Activated CD4-positive, alpha-beta T cell treated with anti-CD3 and anti-CD28 coated beads, Interleukin-2, amount 50 U/mL, for 16 hours (primary cell): ENCODE results near the gene MROH2A.
"Not testable (repeated sequence)": the region's sequence is repeated elsewhere in the genome, so short reads cannot be mapped to it uniquely, and the experiment has no call there.

ENCODE experiments used
- DNase-seq: peaks from one replicate; pipeline ENCODE4 v3.0.0-alpha.2; 2020

Gene MROH2A, protein sequence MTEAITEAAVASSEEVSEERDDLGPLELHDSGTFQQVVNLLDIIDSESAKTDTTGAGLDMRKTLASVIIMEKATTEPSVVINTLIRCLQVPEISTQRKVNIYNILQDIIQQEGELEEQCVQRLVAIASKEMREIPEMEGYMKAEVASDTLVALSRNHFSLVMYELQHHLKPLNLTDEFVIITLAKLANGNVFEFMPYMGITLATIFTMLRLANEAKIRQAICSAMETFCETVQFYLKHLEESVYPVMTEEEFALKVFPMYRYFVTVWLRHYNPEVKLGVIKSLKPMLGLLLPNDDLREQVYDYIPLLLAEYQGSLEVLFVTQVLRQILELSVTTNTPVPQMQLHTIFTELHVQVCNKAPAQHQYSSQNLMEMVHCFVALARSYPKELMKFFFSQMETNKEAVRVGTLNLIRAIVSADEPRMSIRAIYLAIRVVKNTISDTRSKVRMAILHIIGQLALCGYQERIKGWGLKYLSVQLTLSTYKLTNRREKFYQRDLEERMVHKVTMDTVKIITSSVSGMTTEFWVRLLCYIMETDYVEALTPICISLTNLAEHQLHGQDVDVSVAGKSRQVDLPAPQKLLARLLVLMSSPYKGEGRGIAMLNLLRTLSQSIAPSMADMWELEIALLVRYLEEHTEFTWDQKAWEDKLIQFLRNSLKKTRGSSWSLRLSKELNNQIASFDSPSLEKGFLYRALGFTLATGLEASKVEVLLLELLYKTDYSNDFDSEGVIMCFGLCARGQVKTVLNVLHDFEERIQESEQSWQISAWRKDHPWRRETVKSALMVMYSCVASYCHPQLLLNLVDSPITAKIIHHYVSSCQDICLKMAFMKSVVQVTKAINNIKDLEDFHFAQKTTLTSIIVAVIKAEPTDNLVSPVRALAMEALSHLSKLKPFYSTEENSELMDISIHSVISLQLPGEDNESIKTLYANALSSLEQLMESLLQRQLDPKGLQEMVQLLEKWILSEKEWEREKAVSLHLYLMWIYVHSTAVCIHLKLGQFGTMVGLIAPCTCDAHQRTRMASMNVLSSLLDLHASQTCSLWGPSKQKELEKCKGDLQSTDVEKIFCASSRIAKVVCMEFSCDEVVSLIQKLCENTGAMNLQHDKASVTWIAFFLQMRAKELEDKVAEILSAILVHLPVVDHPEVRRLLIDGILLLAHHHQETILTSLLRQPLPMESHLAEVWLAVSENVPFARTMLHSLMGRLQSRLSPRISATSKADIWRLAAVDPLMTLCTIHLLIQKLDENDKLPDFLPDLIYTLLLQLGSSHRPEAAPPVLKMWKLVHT (N-terminal part only)

DNA sequence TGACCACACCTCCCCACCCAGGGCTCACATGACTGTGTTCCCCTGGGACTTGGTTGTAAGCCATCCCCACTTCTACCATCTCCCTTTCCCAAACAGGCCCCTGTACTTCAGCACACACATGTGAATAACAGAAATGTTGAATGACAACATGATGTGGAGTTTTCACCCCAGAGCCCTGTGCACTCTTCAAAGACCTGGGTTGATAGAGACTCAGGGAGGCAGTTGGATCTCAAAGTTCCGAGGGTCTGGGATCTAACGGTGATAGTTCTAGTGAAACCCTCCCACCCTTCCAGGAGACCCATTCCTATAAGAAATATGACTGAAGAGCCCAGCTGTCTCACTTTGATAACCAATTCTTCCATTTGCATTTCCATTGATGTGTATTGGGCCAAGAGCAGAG, at the start of gene MROH2A:
TSS of gene MROH2A (plus strand) at position 301 of the 400 bp plus-strand sequence. CDS start 1,029 bp downstream, outside the sequence.
- DNase-seq = no peak

DNA sequence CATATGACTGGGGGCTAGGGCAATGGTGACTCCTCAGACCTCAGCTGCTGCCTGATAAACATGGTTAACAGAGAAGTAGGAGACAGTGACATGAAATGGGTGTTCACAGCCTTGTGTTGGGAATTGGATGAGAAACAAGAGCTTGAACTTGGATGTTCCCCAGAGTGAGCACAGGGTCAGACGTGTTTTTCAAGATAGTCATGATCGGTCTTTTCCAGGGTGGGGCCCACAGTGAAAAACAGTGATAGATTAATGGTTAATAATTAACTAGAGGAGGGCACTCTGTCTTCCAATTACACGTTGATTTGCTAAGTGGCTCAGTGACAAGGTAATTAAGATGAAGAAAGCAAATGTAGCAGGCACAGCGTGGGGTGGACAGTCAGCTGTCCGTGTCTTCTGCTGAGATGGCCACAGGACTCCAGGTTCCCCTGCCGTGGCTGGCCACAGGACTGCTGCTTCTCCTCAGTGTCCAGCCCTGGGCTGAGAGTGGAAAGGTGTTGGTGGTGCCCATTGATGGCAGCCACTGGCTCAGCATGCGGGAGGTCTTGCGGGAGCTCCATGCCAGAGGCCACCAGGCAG, 49.3 kb upstream of the MROH2A start, which contains the start of gene UGT1A3:
TSS of gene UGT1A3 (plus strand) at position 320 of the 579 bp plus-strand sequence. CDS start at position 405, 85 bp downstream.
- no peak for DNase-seq

DNA sequence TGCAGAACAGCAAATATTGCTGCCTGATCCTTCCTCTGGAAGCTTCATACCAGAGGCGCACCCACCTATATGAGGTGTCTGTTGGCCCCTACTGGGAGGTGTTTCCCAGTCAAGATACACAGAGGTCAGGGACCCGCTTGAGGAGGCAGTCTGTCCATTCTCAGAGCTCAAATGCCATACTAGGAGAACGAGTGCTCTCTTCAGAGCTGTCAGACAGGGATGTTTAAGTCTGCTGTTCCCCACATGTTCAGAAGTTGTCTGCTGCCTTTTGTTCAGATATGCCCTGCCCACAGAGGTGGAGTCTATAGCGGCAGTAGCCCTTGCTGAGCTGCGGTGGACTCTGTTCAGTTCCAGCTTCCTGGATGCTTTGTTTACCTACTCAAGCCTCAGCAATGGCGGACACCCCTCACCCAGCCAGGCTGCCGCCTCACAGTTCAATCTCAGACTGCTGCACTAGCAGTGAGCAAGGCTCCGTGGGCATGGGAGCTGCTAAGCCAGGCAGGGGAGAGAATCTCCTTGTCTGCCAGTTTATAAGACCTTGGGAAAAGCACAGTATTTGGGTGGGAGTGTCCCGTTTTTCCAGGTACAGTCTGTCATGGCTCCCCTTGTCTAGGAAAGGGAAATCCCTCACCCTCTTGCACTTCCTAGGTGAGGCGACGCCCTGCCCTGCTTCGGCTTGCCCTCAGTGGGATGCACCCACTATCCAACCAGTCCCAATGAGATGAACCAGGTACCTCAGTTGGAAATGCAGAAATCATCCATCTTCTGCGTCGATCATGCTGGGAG, 41.1 kb upstream of the MROH2A start:
- not testable (repeated sequence) for DNase-seq

- DNase-seq = no peak
Observed at GRCh38 chr2:233740870-233741269, 37.3 kb upstream of the MROH2A start.

DNA sequence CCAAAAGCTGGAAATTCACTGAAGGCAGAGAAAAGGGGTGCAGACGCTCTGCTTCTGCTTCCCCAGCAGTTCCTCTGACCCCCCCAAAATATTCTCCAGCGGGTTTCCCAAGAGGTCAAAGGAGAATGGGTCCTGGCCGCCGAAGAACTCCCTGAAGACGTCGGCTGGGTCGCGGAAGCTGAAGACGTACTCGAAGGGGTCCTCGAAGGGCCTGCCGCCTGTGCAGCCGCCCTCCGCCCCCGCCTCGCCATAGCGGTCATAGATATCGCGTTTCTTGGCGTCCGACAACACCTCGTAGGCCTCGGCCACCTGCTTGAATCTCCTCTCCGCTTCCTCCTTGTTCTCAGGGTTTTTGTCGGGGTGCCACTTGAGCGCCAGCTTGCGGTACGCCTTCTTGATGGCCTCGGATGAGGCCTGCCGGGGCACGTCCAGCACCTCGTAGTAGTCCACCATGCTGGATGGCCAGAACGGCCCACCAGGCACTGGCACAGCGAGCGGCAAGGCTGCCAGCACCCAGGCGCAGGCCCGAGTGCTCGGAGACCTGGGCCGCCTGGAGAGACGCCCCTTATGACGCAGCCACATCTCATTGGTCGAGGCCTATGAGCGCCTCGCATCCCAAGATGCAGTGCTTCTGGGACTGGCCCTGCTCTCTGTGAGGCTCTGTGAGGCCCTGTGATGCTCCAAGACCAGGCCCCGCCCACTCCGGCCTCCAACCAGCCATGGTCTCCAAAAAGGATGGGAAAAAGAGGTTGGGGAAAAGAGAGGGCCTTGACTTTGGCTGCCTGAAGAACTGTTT, 34.5 kb upstream of the MROH2A start:
- no peak for DNase-seq

- DNase-seq = no peak
Observed at GRCh38 chr2:233745073-233745755, 32.9 kb upstream of the MROH2A start.

DNA sequence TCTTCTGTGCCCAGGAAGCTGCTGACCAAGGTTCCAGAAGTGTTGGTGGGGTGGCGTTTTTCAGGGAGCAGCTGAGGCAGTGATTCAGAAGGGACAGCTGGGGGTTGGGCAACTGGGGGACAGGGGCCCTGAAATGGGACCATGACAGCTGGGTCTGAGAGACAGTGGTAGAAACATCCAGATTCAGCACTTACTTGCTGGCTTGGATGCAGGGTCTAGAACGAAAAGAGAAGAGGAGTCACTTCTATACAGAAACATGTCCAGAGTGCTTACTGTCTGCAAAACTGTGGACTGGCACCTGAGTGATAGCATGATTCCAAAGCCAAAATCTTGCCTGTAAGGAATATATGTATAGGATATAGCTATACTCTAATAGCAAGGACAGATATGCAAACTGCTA, 32.3 kb upstream of the MROH2A start:
- DNase-seq = not testable (repeated sequence)

DNA sequence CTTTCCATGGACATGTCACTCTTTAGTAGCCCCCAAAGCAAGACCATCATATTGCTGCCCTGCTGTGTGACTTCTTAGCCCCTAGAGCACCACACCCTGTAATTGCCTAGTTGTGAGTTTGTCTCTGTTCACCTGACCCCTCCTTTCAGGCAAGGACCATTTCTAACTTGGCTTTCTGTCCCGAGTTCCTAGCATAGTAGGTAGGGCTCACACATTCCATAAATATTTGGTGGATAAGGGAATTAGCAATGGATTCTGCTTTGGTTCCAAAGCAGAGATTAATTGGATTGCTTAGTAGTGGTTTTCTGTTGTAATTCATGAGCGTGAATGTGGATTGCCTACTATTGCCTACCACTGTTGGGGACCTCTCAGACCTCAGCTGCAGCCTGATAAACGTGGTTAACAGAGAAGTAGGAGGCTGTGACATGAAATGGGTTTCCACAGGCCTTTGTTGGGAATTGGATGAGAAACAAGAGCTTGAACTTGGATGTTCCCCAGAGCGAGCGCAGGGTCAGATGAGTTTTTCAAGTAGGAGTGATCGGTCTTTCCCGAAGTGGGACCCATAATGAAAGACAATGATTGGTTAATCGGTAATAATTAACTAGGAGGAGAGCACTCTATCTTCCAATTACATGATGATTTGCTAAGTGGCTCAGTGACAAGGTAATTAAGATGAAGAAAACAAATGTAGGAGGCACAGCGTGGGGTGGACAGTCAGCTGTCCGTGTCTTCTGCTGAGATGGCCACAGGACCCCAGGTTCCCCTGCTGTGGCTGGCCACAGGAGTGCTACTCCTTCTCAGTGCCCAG, 31.5 kb upstream of the MROH2A start:
- no peak for DNase-seq

DNA sequence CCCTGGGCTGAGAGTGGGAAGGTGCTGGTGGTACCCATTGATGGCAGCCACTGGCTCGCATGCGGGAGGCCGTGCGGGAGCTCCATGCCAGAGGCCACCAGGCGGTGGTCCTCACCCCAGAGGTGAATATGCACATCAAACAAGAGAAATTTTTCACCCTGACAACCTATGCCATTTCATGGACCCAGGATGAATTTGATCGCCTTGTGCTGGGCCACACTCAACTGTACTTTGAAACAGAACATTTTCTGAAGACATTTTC, 30.9 kb upstream of the MROH2A start:
- no peak for DNase-seq

DNA sequence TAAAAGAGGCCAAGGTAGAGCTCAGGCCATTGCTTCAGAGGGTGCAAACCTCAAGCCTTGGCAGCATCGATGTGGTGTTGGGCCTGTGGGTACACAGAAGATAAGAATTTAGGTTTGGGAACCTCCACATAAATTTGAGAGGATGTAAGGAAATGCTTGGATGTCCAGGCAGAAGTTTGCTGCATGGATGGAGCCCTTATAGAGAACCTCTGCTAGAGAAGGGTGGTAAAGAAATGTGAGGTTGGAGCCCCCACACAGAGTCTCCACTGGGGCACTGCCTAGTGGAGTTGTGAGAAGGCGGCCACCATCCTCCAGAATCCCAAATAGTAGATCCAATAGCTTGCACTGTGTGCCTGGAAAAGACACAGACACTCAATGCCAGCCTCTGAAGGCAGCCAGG, 27.4 kb upstream of the MROH2A start:
- not testable (repeated sequence) for DNase-seq

GRCh38 chr2:233751212-233752009, 26.7 kb upstream of the MROH2A start:
- not testable (repeated sequence) for DNase-seq

DNA sequence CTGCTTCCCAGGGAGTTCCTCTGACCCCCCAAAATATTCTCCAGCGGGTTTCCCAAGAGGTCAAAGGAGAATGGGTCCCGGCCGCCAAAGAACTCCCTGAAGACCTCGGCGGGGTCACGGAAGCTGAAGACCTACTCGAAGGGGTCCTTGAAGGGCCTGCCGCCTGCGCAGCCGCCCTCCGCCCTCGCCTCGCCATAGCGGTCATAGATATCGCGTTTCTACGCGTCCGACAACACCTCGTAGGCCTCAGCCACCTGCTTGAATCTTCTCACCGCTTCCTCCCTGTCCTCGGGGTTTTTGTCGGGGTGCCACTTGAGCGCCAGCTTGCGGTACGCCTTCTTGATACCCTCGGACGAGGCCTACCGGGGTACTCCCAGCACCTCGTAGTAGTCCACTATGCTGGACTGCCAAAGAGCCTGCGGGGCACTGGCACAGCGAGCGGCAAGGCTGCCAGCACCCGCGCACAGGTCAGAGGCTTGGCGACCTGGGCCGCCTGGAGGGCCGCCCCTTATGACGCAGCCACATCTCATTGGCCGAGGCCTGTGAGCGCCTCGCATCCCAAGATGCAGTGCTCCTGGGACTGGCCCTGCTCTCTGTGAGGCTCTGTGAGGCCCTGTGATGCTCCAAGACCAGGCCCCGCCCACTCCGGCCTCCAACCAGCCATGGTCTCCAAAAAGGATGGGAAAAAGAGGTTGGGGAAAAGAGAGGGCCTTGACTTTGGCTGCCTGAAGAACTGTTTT, 23.1 kb upstream of the MROH2A start:
- no peak for DNase-seq

GRCh38 chr2:233756429-233757081, 21.6 kb upstream of the MROH2A start:
- no peak for DNase-seq

GRCh38 chr2:233758141-233758540, 20.0 kb upstream of the MROH2A start:
- DNase-seq = no peak

DNA sequence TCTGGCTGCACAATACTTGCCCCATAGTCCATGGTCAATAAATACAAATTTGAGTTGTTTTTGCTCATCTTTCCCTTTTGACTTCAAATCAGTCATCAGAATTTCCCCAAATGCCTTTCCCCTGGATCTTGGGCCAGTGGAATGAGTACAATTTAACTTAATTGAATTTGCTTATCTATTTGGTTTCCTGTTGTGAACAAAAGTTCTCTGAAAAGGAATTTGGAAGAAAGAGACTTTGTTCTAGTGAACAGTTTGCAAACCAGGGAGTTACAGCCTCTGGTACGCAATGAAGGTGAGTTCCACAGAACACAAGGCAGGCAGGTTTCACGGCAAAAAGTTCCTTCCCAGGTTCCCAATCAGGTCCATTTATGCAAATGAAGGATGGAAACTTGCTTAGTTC, 19.3 kb upstream of the MROH2A start:
- no peak for DNase-seq

- DNase-seq = no peak
Observed at GRCh38 chr2:233760043-233760442, 18.1 kb upstream of the MROH2A start, which contains the start of gene UGT1A1. Gene UGT1A1, plus strand, starts transcription at chr2:233760270. Its CDS starts 18 bp downstream, at chr2:233760288.
